GM19035 (cell line): Measurements from ENCODE around the gene NRL.

Experiments
- ATAC-seq: cut with Tn5 transposase; IDR thresholded peaks from one replicate; pipeline ENCODE4 v1.9.1; 2021; ENCODE audit not compliant: unreplicated experiment

NRL gene

DNA sequence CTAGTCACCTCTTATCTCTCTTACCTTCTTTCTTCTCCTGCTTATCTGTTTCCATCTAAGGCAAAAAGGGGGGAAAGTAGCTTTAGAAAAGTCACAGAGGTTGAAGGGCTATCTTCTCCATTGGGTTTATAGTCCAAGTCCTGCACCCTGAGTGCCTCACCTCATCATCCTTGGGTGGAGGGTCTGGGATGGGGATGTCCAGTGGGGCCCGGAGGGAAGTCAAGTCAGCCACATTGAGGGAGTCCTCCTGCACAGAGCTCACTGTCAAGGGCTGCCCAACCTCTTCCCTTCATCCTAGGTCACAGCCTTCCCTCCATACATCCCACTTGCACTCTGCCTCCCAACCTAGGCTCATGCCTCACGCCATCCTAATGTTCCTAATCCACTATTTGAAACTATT is 30.5 kb upstream of the NRL start:
- no peak for ATAC-seq

GRCh38 chr14:24144451-24144850 is 29.7 kb upstream of the NRL start:
- no peak for ATAC-seq

GRCh38 chr14:24143511-24143910 is 28.8 kb upstream of the NRL start:
- no peak for ATAC-seq

GRCh38 chr14:24141097-24141880 is 26.5 kb upstream of the NRL start, which contains the start of gene EMC9:
TSS of gene EMC9 (minus strand) at chr14:24141591. CDS start at chr14:24141304, 287 bp downstream.
- ATAC-seq = peak; percentile 83

GRCh38 chr14:24139272-24139934 is 24.7 kb upstream of the NRL start:
- ATAC-seq = no peak

DNA sequence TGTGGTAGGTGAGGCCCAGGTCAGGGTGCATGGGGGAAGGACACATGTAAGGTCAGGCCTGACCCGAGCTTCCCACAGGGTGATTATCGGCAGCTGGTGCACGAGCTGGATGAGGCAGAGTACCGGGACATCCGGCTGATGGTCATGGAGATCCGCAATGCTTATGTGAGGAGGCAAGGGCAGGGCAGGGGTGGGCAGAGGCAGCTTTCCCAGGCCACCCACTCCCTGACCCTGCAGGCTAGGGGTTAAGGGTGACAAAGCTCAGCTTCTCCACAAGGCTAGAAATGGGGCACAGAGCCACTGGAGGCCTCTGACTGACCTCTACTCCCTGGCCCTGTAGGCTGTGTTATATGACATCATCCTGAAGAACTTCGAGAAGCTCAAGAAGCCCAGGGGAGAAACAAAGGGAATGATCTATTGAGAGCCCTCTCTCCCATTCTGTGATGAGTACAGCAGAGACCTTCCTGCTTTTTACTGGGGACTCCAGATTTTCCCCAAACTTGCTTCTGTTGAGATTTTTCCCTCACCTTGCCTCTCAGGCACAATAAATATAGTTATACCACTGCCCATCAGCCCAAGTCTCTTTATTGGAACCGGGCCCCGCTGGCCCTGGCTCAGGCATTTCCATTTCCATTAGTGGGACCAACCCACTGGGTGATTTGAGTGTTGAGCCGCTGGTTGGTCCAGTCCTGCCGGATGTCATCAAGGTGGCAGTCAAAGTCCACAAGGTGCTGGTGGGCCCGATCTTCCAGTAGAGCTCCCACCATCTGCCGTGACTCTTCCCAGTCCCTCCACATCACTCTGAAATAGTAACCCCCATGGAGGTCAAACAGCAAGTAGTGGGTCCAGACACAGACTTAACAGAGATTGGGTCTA is 23.9 kb upstream of the NRL start:
- no peak for ATAC-seq

GRCh38 chr14:24137529-24138395 is 23.0 kb upstream of the NRL start:
- ATAC-seq = no peak

DNA sequence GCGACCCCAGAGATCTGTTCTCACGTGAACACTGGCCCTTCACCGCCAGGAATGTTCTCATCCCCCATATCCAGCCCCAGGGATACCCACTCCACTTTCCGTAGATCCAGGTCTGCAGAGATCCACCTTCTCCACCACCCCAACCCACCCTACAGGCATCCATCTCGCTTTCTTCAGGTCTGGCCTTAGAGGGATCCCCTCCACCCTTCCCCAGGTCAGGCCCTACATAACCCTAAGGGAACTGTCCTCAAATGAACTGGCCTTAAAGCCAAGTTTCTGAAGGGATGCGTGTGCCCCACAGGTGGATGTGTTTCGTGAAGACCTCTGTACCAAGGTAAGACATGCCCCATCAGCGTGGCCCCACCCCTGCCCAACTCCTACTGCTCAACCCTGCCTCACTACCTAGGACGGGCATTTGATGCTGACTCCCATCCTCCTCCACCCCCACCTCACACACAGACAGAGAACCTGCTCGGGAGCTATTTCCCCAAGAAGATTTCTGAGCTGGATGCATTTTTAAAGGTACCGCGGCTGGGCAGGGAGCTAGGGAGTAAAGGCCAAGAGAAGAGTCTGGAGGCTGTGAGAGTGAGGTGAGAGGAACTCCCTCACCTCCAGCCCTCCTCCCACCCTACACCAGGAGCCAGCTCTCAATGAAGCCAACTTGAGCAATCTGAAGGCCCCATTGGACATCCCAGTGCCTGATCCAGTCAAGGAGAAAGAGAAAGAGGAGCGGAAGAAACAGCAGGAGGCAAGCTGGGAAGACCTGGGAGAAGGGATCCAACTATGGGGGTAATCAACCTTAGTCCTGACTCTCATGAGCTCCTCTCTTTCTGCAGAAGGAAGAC is 22.2 kb upstream of the NRL start:
- ATAC-seq = no peak

- peak; percentile 84 for ATAC-seq
Observed at GRCh38 chr14:24135834-24136683, 21.3 kb upstream of the NRL start, which contains the start of gene PSME1. TSS of gene PSME1 (plus strand) at chr14:24136194. CDS start at chr14:24136263, 69 bp downstream.

- ATAC-seq = peak; percentile 8
Observed at GRCh38 chr14:24135584-24135833, 20.8 kb upstream of the NRL start.

DNA sequence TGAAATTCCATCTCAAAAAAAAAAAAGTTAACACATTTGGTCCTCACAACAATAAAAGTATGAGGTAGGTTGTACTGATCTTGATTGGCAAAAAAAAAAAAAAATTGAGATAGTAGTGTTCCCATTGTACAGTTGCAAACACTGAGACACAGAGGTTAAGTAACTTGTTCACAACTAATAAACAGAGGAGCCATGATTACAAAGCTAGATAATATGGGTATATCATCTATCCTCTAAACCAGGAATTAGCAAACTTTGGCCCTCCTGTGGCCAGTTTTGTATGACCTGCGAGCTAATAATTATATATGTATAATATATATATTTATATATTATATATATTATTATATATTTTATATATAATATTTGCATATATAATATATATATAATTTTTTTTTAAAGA is 19.0 kb upstream of the NRL start:
- ATAC-seq = no peak

DNA sequence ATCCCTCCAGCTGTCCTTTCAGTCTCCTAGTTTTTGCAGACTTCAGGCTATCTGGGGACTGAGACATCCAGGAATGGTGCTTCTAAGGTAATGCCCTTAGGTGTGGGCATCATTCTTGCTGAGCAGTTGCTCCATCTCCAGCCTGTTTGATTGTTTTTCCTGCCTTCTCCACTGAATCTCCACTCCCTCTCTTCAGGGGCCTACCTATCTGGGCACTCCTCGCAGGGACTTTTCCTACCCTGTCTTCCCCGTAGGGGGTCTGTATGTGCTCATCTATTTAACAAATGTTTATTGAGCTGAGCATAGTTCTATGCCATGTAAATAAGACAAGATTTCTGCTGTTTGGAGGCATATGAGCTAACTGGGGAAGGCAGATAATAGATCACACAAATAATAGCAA is 18.2 kb upstream of the NRL start:
- no peak for ATAC-seq

DNA sequence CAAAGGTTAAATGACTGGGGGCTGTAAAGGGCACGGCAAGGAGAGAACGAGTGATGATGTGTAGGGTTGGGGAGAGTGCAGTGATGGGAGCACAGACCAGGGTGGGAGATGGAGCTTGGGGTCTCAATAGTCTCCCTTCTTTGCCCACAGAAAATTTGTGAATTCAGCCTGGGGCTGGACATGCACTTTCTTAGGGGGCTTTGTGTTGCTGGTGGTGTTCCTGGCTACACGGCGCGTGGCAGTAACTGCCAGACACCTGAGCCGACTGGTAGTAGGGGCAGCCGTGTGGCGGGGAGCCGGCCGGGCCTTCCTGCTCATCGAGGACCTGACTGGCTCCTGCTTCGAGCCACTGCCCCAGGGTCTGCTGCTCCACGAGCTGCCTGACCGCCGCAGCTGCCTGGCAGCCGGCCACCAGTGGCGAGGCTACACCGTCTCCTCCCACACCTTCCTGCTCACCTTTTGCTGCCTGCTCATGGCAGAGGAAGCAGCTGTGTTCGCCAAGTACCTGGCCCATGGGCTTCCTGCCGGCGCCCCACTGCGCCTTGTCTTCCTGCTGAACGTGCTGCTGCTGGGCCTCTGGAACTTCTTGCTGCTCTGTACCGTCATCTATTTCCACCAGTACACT is 17.4 kb upstream of the NRL start:
- no peak for ATAC-seq

GRCh38 chr14:24131549-24131966 is 16.8 kb upstream of the NRL start:
- no peak for ATAC-seq

DNA sequence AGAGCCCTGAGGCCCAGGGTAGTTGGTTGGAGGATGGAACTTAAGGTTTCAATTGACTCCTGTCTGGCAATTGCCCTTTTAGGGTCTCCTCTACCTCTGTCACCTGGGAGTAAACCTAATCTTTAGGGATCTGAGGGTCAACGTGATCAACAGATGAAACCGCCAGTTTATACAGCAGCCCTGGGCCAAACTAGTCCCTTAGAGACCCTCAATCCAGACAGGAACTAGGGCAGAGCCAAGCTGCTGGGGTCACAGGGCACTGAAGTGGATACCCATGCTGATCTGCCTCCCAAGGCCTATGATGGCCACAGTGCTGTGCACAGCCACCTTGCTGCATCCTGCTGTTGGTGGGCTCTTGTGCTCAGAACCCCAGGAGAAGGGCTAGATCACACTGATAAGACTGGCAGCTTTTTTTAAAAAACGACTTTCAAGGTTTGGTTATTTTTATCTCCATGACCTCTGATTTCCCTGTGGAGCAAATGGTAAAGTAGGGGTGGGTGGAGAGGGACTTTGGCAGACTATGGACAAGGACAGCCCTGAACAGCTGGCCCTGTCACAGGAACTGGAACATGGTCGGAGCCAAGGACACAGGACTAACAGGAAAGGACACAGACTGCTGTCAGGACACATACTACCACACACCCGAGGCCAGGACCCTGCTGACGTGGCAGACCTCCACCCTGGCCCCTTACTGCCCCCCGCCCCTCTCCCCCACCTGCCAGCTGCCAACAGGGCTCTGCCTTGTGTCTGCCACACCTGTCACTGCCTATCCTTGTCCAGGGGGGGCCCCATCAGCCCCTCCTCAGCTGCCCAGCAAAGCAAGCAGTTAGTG is 16.2 kb upstream of the NRL start:
- ATAC-seq = no peak

DNA sequence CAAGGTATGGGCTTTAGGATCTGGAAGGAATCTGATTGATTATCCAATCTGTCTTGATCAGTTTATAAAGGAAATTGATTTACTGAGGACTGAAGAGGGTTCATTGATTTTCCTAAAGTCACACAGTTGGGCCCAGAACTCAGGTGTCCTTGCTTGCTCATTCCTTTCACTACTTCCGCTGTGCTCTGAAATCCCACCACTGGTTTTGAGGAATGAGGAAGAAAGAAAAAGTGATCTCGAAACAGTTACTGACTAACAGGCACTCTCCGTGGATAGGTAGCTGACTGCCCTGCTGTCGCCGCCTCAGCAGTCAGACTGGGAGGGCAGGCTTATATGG is 15.6 kb upstream of the NRL start, which contains the start of gene FITM1:
Gene FITM1, plus strand, starts transcription at position 280 of the 337 bp plus-strand sequence. CDS start 905 bp downstream, outside the sequence.
- no peak for ATAC-seq

DNA sequence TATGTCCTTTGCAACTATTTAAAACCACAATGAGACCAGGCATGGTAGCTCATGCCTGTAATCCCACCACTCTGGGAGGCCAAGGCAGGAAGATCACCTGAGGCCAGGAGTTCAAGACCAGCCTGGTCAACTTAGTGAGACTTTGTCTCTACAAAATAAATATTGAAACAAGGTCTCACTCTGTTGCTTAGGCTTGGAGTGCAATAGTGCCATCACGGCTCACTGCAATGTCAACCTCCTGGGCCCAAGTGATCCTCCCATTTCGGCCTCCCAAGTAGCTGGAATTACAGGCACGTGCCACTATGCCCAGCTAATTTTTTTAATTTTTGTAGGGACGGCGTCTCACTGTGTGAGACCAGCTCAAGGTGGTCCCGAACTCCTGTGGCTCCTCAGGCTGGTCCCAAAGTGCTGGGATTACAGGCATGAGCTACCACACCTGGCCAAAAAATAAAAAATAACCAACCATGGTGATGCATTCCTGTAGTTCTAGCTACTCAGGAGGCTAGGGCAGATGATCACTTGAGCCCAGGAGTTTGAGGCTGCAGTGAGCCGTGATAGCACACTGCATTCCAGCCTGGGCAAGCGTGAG is 14.8 kb upstream of the NRL start:
- ATAC-seq = no peak
